Uterus (tissue), 4 donors: ENCODE data around the gene ADGRG6. TPM values are rescaled to one million over a fixed set of nuclear protein-coding genes. Genes with fewer than 3 reads are reported as not detected.
"Not testable (repeated sequence)": the region's sequence is repeated elsewhere in the genome, so short reads cannot be mapped to it uniquely, and the experiment has no call there.

Source experiments
- DNase-seq, 2 donors: peaks; one replicate each; pipeline ENCODE4 v3.0.0-alpha.2; 2019 to 2020
- H3K27ac ChIP-seq, 2 donors: fragments of 200-600 bp; sonication (generic); 1 replicate in 1 of 2; 2 replicates in 1 of 2; pipeline ENCODE4 v1.5.1; 2016 to 2018
- H3K27me3 ChIP-seq, 2 donors: fragments of 200-600 bp; sonication (generic); one replicate each; pipeline ENCODE4 v1.5.1; 2018 to 2019; ENCODE audit warnings: control low read depth in 1 of 2
- H3K36me3 ChIP-seq, 2 donors: fragments of 200-600 bp; sonication (generic); one replicate each; pipeline ENCODE4 v1.5.1; 2019; ENCODE audit warnings: control low read depth in 1 of 2
- H3K4me1 ChIP-seq, 2 donors: fragments of 200-600 bp; sonication (generic); one replicate each; pipeline ENCODE4 v1.5.1; 2018 to 2019; ENCODE audit warnings: control low read depth in 1 of 2
- H3K4me3 ChIP-seq, 2 donors: fragments of 200-600 bp; sonication (generic); 1 replicate in 1 of 2; 2 replicates in 1 of 2; pipeline ENCODE4 v1.5.1; 2018 to 2019; ENCODE audit warnings: mild to moderate bottlenecking in 1 of 2
- H3K9me3 ChIP-seq, 2 donors: fragments of 200-600 bp; sonication (generic); one replicate each; pipeline ENCODE4 v1.5.1; 2019; ENCODE audit warnings: control low read depth in 1 of 2
- CTCF ChIP-seq, 4 experiments: fragments of 200-600 bp in 2 of 4; fragments of 450-650 bp in 2 of 4; sonication (generic) in 2 of 4; IDR thresholded peaks; one replicate each; pipeline ENCODE4 v1.5.1; 2016 to 2019; ENCODE audit warnings: antibody characterized with exemption in 4 of 4, mild to moderate bottlenecking in 2 of 4, moderate library complexity in 1 of 4
- POLR2A ChIP-seq, 2 donors: fragments of 450-650 bp; IDR thresholded peaks; one replicate each; pipeline ENCODE4 v1.6.1; 2016; ENCODE audit warnings: antibody characterized with exemption in 2 of 2, mild to moderate bottlenecking in 1 of 2, moderate library complexity in 1 of 2
- intact Hi-C: fragments of 100-400 bp; cut with DNase I; formaldehyde crosslinking; loops from one replicate; pipeline ENCODE4 v1.15.1; 2023; ENCODE audit warnings: low total_unique reads
- total RNA-seq, 4 donors: library from RNA; depleted of rRNA in 3 of 4; stranded (reverse); fragments of >200 nt in 3 of 4; gene quantifications; one replicate each; pipeline versions ENCODE4 v1.1.0 to v1.2.4, GENCODE V29; 2014 to 2023
- donor health status: DM: yes; HTN: yes; CAD: no.

ADGRG6 gene
- total RNA-seq, 4 donors from 2014 or later = 3.6 to 23.8 (median 9.5) TPM

- Histone ChIP-seq H3K4me1 (no peaks in the 10 kb centered on the region), H3K27me3 (no peaks in the 10 kb centered on the region), H3K9me3 (no peaks in the 10 kb centered on the region), H3K36me3 (no peaks in the 10 kb centered on the region), H3K4me3 (no peak overlapping the region), H3K27ac (no peak overlapping the region)
- no peak for DNase-seq
- intact Hi-C loops = no loop called here
- TF ChIP-seq CTCF (IDR thresholded peaks at IDR 0.05) (no peak), POLR2A (IDR thresholded peaks at IDR 0.05) (no peak)
Observed at GRCh38 chr6:142452993-142453392, 151.2 kb downstream of the ADGRG6 start.

GRCh38 chr6:142454196-142454595, 152.4 kb downstream of the ADGRG6 start:
- H3K27ac ChIP-seq, H3K27me3 ChIP-seq, DNase-seq, H3K4me1 ChIP-seq, H3K4me3 ChIP-seq, H3K9me3 ChIP-seq, H3K36me3 ChIP-seq, intact Hi-C loops: not testable (repeated sequence)

GRCh38 chr6:142454848-142455247, 153.0 kb downstream of the ADGRG6 start:
- H3K27me3 ChIP-seq, H3K27ac ChIP-seq, H3K36me3 ChIP-seq, H3K4me3 ChIP-seq, H3K9me3 ChIP-seq, DNase-seq, H3K4me1 ChIP-seq, intact Hi-C loops: not testable (repeated sequence)

GRCh38 chr6:142455957-142456589, 154.3 kb downstream of the ADGRG6 start:
- H3K4me3 ChIP-seq = no peak overlapping the region
- H3K27me3 ChIP-seq = no peaks in the 10 kb centered on the region
- intact Hi-C loops = no loop called here
- no peak for DNase-seq
- no peak overlapping the region for H3K27ac ChIP-seq
- H3K36me3 ChIP-seq = no peaks in the 10 kb centered on the region
- no peaks in the 10 kb centered on the region for H3K4me1 ChIP-seq
- no peak for TF ChIP-seq POLR2A (IDR thresholded peaks at IDR 0.05)
- TF ChIP-seq CTCF (IDR thresholded peaks at IDR 0.05) = no peak
- no peaks in the 10 kb centered on the region for H3K9me3 ChIP-seq

- Histone ChIP-seq H3K4me3 (no peak overlapping the region), H3K4me1 (no peaks in the 10 kb centered on the region), H3K27me3 (no peaks in the 10 kb centered on the region), H3K27ac (no peak overlapping the region), H3K36me3 (no peaks in the 10 kb centered on the region), H3K9me3 (no peaks in the 10 kb centered on the region)
- intact Hi-C loops = no loop called here
- TF ChIP-seq POLR2A (IDR thresholded peaks at IDR 0.05) = no peak
- TF ChIP-seq CTCF (IDR thresholded peaks at IDR 0.05) = no peak
- DNase-seq = no peak
Observed at GRCh38 chr6:142457638-142458406, 156.0 kb downstream of the ADGRG6 start.

- Histone ChIP-seq H3K27ac (no peak overlapping the region), H3K36me3 (no peaks in the 10 kb centered on the region), H3K4me3 (no peak overlapping the region), H3K9me3 (no peaks in the 10 kb centered on the region), H3K4me1 (no peaks in the 10 kb centered on the region), H3K27me3 (no peaks in the 10 kb centered on the region)
- DNase-seq = no peak
- intact Hi-C loops = no loop called here
- TF ChIP-seq POLR2A (IDR thresholded peaks at IDR 0.05) (no peak), CTCF (IDR thresholded peaks at IDR 0.05) (no peak)
Observed at GRCh38 chr6:142458836-142459235, 157.0 kb downstream of the ADGRG6 start.
